ENCODE results near the gene RERG. TPM values are rescaled to one million over a fixed set of nuclear protein-coding genes. Genes with fewer than 3 reads are reported as not detected.

The RERG gene
- total RNA-seq, 1 donor from 2014 or later = 28.6 TPM

DNA sequence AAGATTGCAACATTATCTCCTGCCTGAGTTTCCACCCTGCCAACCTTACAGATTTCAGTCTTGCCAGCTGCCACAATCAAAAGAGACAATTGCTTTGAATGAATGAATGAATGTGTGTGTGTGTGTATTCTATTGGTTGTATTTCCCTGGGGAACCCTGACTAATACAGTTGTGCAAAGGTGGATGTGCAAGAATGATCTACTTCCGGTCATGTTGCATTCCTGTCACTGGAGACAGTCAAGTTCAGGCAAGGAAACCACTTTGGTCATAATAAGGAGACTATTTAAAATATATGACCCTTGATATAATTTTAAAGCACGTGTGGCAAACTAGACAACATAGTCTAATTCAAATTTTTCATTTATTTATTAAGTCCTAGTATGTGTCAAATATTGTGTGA, 13.1 kb downstream of the RERG start:
- Mint-ChIP-seq H3K36me3 (peaks cover 42% of the 10 kb centered on the region), H3K4me1 (peaks cover 11% of the 10 kb centered on the region), H3K4me3 (no peak overlapping the region), H3K27me3 (ENCODE audit: low read depth) (no peaks in the 10 kb centered on the region), H3K9me3 (peaks cover 12% of the 10 kb centered on the region), H3K27ac (no peak overlapping the region)
- TF ChIP-seq, protein P1, sequence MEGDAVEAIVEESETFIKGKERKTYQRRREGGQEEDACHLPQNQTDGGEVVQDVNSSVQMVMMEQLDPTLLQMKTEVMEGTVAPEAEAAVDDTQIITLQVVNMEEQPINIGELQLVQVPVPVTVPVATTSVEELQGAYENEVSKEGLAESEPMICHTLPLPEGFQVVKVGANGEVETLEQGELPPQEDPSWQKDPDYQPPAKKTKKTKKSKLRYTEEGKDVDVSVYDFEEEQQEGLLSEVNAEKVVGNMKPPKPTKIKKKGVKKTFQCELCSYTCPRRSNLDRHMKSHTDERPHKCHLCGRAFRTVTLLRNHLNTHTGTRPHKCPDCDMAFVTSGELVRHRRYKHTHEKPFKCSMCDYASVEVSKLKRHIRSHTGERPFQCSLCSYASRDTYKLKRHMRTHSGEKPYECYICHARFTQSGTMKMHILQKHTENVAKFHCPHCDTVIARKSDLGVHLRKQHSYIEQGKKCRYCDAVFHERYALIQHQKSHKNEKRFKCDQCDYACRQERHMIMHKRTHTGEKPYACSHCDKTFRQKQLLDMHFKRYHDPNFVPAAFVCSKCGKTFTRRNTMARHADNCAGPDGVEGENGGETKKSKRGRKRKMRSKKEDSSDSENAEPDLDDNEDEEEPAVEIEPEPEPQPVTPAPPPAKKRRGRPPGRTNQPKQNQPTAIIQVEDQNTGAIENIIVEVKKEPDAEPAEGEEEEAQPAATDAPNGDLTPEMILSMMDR (IDR thresholded peaks at IDR 0.05; ENCODE audit: unreplicated experiment) = no peak
- no peak for DNase-seq (ENCODE audit: low spot score in 2 of 2, unreplicated experiment in 2 of 2)

DNA sequence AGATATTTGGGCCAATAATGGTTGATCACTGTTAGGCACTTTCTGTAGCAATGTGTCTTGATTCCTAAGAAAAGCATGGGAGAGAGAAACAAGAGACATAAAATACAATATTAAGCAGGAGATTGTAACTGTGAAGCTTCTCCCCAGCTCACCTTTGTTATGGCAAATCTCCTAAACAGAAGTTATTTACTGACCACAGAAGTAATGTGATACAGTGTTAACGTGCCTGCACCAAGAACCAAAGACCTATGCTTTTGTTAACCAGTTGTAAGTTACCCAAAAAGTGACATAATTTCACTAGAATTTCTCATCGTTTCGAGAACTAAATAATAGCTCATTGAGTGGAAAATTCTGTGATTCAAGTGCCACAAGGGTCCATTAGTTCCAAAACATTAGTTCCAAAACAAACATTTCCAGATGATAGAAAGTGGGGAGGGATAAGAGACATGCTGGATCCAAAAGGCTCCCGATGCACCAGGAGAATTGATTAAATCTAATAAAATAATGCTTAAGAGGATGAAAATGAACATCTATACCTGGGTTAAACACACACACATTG, 14.3 kb downstream of the RERG start:
- H3K27ac Mint-ChIP-seq = no peak overlapping the region
- peaks cover 11% of the 10 kb centered on the region for H3K4me1 Mint-ChIP-seq
- TF ChIP-seq, protein P1 (IDR thresholded peaks at IDR 0.05; ENCODE audit: unreplicated experiment) = no peak
- no peak for DNase-seq (ENCODE audit: low spot score in 2 of 2, unreplicated experiment in 2 of 2)
- peaks cover 52% of the 10 kb centered on the region for H3K36me3 Mint-ChIP-seq
- H3K9me3 Mint-ChIP-seq = peaks cover 21% of the 10 kb centered on the region
- H3K27me3 Mint-ChIP-seq (ENCODE audit: low read depth) = no peaks in the 10 kb centered on the region
- no peak overlapping the region for H3K4me3 Mint-ChIP-seq

DNA sequence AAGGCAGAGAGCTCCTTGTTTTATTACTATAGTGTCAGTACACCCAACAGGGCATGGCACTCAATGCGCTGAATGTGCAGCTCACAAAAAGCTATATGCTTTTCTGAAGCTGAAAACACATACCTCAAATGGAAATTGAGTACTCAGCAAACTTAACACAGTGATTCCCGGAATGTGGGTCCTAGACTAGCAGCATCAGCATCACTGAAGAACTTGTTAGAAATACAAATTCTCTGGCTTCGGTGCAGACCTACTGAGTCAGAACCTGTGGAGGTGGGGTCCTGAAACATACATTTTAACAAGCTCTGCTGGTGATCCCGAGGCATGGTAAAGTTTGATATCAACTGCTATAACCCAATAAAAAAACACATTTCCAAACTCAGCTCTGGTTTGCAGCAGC, 14.9 kb downstream of the RERG start:
- no peak for DNase-seq (ENCODE audit: low spot score in 2 of 2, unreplicated experiment in 2 of 2)
- TF ChIP-seq, protein P1 (IDR thresholded peaks at IDR 0.05; ENCODE audit: unreplicated experiment) = no peak
- no peak overlapping the region for H3K4me3 Mint-ChIP-seq
- H3K27me3 Mint-ChIP-seq (ENCODE audit: low read depth) = no peaks in the 10 kb centered on the region
- H3K27ac Mint-ChIP-seq = no peak overlapping the region
- H3K36me3 Mint-ChIP-seq = peaks cover 50% of the 10 kb centered on the region
- peaks cover 21% of the 10 kb centered on the region for H3K9me3 Mint-ChIP-seq
- H3K4me1 Mint-ChIP-seq = peaks cover 14% of the 10 kb centered on the region

DNA sequence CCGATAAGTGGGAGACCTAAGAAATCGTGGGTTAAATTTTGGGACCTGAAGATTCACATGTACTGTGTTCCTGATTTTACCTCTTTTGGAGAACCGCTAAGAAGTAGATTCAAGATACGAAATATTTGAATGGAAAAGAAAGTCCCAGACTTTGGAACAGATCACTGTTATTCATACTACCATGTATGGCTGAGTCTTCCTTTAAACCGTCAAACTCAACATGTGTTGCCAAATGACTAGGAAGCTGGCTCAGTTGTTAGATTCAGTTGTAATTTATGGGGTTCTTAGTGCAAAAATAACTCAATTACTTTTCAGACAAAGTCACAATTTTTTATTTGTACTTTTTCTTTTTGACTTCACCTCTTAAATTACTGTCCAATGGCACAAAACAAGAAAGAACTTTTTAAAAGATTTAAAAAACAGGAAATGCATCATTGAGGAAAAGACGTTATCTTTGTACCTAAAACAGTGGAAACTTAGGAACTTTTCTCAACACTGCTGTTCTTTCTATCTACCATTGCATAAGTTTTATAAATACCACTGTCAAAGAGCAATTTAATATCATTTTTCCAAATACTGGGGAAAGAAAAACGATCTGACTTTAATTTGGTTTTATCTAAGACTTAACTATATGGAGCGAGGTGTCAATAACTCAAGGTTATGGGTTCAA, 15.7 kb downstream of the RERG start:
- no peak for DNase-seq (ENCODE audit: low spot score in 2 of 2, unreplicated experiment in 2 of 2)
- Mint-ChIP-seq H3K27ac (no peak overlapping the region), H3K9me3 (peaks cover 21% of the 10 kb centered on the region), H3K4me3 (no peak overlapping the region), H3K4me1 (peaks cover 20% of the 10 kb centered on the region), H3K27me3 (ENCODE audit: low read depth) (no peaks in the 10 kb centered on the region), H3K36me3 (peaks cover 49% of the 10 kb centered on the region)
- TF ChIP-seq, protein P1 (IDR thresholded peaks at IDR 0.05; ENCODE audit: unreplicated experiment) = no peak

DNA sequence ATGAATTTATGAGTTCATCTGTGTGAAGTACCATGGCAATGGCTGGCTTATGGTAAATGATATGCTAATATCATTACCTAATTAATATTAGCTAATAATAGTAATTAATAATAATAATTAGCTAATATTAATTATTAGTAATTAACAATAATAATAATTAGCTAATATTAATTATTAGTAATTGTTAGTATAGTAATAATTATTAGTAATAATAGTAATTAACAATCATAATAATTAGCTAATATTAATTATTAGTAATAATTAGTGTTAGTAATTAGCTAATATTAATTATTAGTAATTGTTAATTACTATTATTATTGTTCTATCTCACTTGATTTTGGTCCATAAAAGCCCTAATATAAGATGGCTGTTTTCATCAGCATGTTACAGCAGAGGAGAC, 19.8 kb downstream of the RERG start:
- no peak overlapping the region for H3K27ac Mint-ChIP-seq
- TF ChIP-seq, protein P1 (IDR thresholded peaks at IDR 0.05; ENCODE audit: unreplicated experiment) = no peak
- no peak overlapping the region for H3K4me3 Mint-ChIP-seq
- no peaks in the 10 kb centered on the region for H3K27me3 Mint-ChIP-seq (ENCODE audit: low read depth)
- H3K9me3 Mint-ChIP-seq = peaks cover 21% of the 10 kb centered on the region
- peaks cover 38% of the 10 kb centered on the region for H3K36me3 Mint-ChIP-seq
- no peak for DNase-seq (ENCODE audit: low spot score in 2 of 2, unreplicated experiment in 2 of 2)
- peaks cover 46% of the 10 kb centered on the region for H3K4me1 Mint-ChIP-seq
